Heart left ventricle (tissue), 16 donors: ENCODE data around the gene RIPK4. TPM values are rescaled to one million over a fixed set of nuclear protein-coding genes. Genes with fewer than 3 reads are reported as not detected.

Experiments
- ATAC-seq, 4 donors: fragments of 200-7000 bp; cut with Tn5 transposase; one replicate each; pipeline ENCODE4 v1.9.1; 2020 to 2022; ENCODE audit warnings: moderate library complexity in 4 of 4, mild to moderate bottlenecking in 3 of 4, moderate number of reproducible peaks in 1 of 4
- DNase-seq, 5 donors: peaks; one replicate each; pipeline ENCODE4 v3.0.0-alpha.2; 2020
- H3K27ac ChIP-seq, 12 donors: fragments of 200-600 bp; sonication (generic) in 4 of 12; one replicate each; pipeline versions ENCODE4 v1.5.0 to v1.8.0; 2016 to 2022; ENCODE audit warnings: mild to moderate bottlenecking in 2 of 12
- H3K27me3 ChIP-seq, 9 donors: fragments of 200-600 bp; sonication (generic) in 2 of 9; one replicate each; pipeline versions ENCODE4 v1.5.1 to v1.8.0; 2016 to 2022; ENCODE audit warnings: mild to moderate bottlenecking in 3 of 9
- H3K36me3 ChIP-seq, 9 donors: fragments of 200-600 bp; sonication (generic) in 2 of 9; one replicate each; pipeline versions ENCODE4 v1.5.0 to v1.8.0; 2018 to 2022; ENCODE audit warnings: mild to moderate bottlenecking in 2 of 9
- H3K4me1 ChIP-seq, 12 donors: fragments of 200-600 bp; sonication (generic) in 4 of 12; one replicate each; pipeline versions ENCODE4 v1.5.0 to v1.8.0; 2016 to 2022; ENCODE audit warnings: mild to moderate bottlenecking in 3 of 12
- H3K4me3 ChIP-seq, 12 donors: fragments of 200-600 bp; sonication (generic) in 4 of 12; one replicate each; pipeline versions ENCODE4 v1.5.0 to v1.8.0; 2017 to 2022; ENCODE audit warnings: mild to moderate bottlenecking in 9 of 12, moderate library complexity in 4 of 12
- H3K9me3 ChIP-seq, 12 donors: fragments of 200-600 bp; sonication (generic) in 4 of 12; one replicate each; pipeline versions ENCODE4 v1.5.0 to v1.8.0; 2016 to 2022; ENCODE audit warnings: mild to moderate bottlenecking in 1 of 12
- POLR2A ChIP-seq, 2 donors: fragments of 450-650 bp; IDR thresholded peaks; one replicate each; pipeline ENCODE4 v1.6.1; 2017; ENCODE audit warnings: antibody characterized with exemption in 2 of 2, mild to moderate bottlenecking in 2 of 2, moderate library complexity in 2 of 2
- WGBS, 4 donors: extraction: QIAGEN DNeasy Blood & Tissue Kit in 2 of 4; methylation state at CpG; one replicate each; pipeline versions ENCODE4 v1.1.5 to v1.1.7; 2013 to 2018; 5-methylcytosine and 5-hydroxymethylcytosine counted together
- intact Hi-C, 10 donors: fragments of 100-400 bp; cut with DNase I; formaldehyde crosslinking; loops; one replicate each; pipeline versions ENCODE4 v1.11.1 to v1.14.2; 2022
- polyA plus RNA-seq, 2 donors: library from polyadenylated mRNA; stranded (reverse); fragments of 200-250 nt; gene quantifications; one replicate each; pipeline ENCODE4 v1.2.3, GENCODE V29; 2013
- total RNA-seq, 9 donors: library from RNA; depleted of rRNA in 2 of 9; stranded (reverse); fragments of >200 nt in 2 of 9; fragmentation: NEBNext Ultra II Directional in 3 of 9; extraction: Animal tissue kit (Norgen Biotek cat#: 25700) in 3 of 9; gene quantifications; one replicate each; pipeline versions ENCODE4 v1.1.0 to v1.2.4, GENCODE V29; 2016 to 2023
- TF ChIP-seq, protein P1 (sequence below), 12 donors: fragments of 200-600 bp; sonication (generic) in 4 of 12; IDR thresholded peaks; one replicate each; pipeline versions ENCODE4 v1.5.0 to v1.8.0; 2018 to 2022; ENCODE audit warnings: antibody characterized with exemption in 12 of 12, mild to moderate bottlenecking in 5 of 12
- donor health status: ischemic (EF 13 %, LVEDD 7.1; RV severe dilation, severe dysfunction).
- donor health status: healthy with polysubstance abuse.
- donor health status: DM: no; HTN: yes; CAD: no.
- donor health status: DM: no; HTN: no; CAD: no.
- donor health status: ischemic (EF 25% LVEDD 6.9; RV normal size, moderate dysfunction).
- donor health status: ischemic (EF 25% LVEDD 5.7; RV mildly dilated, moderate dysfunction).
- donor health status: healthy.
- donor health status: DM: yes; HTN: yes; CAD: no.
- donor health status: ischemic (EF 35%, LVEDD 5.7; RV mildly dilated, moderate dysfunction).
- donor health status: nonischemic (EF 11% LVEDD 7.7; RV severe dilation, severe dysfunction).
- donor health status: DM: yes; HTN: yes; CAD: no.
- donor health status: PGD.
- donor health status: ischemic (EF 29% LVEDD 5.4; RV normal size, mild dysfunction).
- donor health status: nonischemic (EF 23%, LVEDD 6.1; RV moderate dilation, normal function).

RIPK4 gene
- total and polyA plus RNA-seq, 11 donors, result 0.04 to 2.0 (median 0.08) TPM; not detected in 2

DNA sequence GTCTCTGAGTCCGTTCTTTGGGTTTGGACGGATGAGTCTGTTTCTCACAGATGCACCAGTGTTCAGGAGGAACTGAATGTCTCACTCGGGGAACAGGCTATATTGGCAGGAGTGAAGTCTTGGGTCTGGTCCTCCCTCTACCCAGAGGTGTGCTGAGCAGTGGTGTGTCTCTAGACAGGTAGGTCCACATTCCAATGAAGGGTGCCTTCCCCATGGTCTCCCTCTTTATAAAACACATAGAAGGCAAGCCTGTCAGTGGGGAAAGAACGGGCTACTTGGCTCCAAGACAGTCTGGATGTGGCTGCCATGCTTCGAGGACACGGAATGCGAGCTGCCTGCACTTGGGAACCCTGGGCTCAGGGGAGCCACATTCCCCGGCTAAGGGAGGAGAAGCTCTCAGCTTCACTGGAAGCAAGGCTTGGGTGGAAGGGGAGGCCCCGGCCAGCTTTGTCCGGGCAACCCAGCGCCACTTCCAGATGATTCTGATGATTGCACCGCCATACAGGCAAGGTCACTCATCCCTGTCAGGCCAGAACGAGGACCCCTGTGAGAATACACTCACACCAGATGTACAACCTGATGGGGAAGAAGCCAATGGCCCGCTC, 29.7 kb upstream of the RIPK4 start:
- WGBS, 4 donors, result 89 to 96% (median 95%) methylated on average over 11 to 14 of the region's 14 CpGs
- DNase-seq, result no peak
- TF ChIP-seq, protein P1, sequence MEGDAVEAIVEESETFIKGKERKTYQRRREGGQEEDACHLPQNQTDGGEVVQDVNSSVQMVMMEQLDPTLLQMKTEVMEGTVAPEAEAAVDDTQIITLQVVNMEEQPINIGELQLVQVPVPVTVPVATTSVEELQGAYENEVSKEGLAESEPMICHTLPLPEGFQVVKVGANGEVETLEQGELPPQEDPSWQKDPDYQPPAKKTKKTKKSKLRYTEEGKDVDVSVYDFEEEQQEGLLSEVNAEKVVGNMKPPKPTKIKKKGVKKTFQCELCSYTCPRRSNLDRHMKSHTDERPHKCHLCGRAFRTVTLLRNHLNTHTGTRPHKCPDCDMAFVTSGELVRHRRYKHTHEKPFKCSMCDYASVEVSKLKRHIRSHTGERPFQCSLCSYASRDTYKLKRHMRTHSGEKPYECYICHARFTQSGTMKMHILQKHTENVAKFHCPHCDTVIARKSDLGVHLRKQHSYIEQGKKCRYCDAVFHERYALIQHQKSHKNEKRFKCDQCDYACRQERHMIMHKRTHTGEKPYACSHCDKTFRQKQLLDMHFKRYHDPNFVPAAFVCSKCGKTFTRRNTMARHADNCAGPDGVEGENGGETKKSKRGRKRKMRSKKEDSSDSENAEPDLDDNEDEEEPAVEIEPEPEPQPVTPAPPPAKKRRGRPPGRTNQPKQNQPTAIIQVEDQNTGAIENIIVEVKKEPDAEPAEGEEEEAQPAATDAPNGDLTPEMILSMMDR (IDR thresholded peaks at IDR 0.05), result no peak
- no peak for TF ChIP-seq POLR2A (IDR thresholded peaks at IDR 0.05)
- H3K9me3 ChIP-seq, result peaks cover 0 to 18% (median 12%) of the 10 kb centered on the region in 12 donors
- no peak for ATAC-seq
- intact Hi-C loops, result no loop called here
- no peaks in the 10 kb centered on the region for H3K27me3 ChIP-seq
- no peaks in the 10 kb centered on the region for H3K4me1 ChIP-seq
- no peak overlapping the region for H3K4me3 ChIP-seq
- H3K36me3 ChIP-seq, result peaks cover 0 to 36% (median 26%) of the 10 kb centered on the region in 9 donors
- no peak overlapping the region for H3K27ac ChIP-seq

DNA sequence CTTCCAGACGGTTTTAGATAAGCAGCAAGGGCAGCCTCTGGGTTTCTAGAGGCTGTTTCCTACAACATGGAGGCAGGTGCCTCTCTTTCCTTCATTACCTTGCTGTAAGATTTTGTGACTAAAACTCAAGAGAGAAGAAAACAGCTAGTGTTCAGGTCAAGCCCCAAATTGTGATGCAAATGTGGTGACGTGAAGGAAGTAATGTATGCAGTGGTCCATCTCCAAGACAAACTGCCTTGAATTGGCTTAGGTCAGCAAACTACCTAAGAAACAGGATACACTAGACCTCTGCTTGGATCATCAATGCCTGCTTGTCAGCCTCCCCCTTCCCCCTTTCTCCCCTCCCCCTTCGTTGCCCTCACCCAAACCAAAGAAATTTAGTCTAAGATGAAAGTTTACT, 28.9 kb upstream of the RIPK4 start:
- Histone ChIP-seq H3K27me3 (no peaks in the 10 kb centered on the region), H3K4me3 (no peak overlapping the region), H3K27ac (no peak overlapping the region), H3K36me3 (peaks cover 0 to 28% (median 19%) of the 10 kb centered on the region in 9 donors), H3K4me1 (no peaks in the 10 kb centered on the region), H3K9me3 (peaks cover 0 to 20% (median 12%) of the 10 kb centered on the region in 12 donors)
- DNase-seq (no peak), ATAC-seq (no peak)
- 59 to 66% (median 63%) methylated on average over 3 of the region's 3 CpGs for WGBS, 4 donors
- TF ChIP-seq POLR2A (IDR thresholded peaks at IDR 0.05), result no peak
- TF ChIP-seq, protein P1 (IDR thresholded peaks at IDR 0.05), result no peak
- intact Hi-C loops, result no loop called here

DNA sequence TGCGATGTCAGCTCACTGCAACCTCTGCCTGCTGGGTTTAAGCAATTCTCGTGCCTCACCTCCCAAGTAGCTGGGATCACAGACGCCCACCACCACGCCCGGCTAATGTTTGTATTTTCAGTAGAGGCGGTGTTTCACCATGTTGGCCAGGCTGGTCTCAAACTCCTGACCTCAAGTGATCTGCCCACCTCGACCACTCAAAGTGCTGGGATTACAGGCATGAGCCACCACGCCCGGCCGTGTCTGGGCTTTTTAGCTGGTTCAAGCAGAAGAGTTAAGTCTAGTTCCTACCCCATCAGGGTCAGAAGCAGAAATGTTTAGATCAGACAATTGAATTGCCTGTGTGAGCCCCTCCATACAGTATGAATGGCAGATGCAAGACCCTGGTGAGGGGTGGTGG, 27.7 kb upstream of the RIPK4 start:
- H3K36me3 ChIP-seq, result peaks cover 0 to 16% (median 8%) of the 10 kb centered on the region in 9 donors
- peaks cover 0 to 5% (median 0%) of the 10 kb centered on the region in 9 donors for H3K27me3 ChIP-seq
- H3K4me3 ChIP-seq, result no peak overlapping the region
- DNase-seq, result no peak
- no peak for ATAC-seq
- 92 to 95% (median 94%) methylated on average over 10 of the region's 10 CpGs for WGBS, 4 donors
- H3K4me1 ChIP-seq, result no peaks in the 10 kb centered on the region
- peaks cover 0 to 20% (median 12%) of the 10 kb centered on the region in 12 donors for H3K9me3 ChIP-seq
- TF ChIP-seq POLR2A (IDR thresholded peaks at IDR 0.05), result no peak
- TF ChIP-seq, protein P1 (IDR thresholded peaks at IDR 0.05), result no peak
- no peak overlapping the region for H3K27ac ChIP-seq
- intact Hi-C loops, result no loop called here

DNA sequence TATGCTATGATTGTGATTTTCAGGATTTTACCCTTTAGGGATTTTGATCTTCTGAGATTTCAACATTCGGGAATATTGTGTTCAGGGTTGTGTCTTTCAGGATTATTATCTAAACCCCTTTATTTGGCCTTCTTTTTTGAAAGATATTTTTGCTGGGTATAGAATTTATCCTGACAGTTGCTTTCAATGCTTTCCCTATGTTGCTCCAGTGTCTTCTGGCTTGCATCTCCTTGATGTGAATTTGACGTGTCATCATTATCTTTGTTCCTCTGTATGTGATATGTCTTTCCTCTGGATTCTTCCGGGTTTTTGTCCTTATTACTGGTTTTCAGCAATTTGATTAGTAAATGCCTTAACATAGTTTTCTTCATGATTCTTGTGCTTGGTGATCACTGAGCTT, 25.9 kb upstream of the RIPK4 start:
- H3K27ac ChIP-seq, result no peak overlapping the region
- intact Hi-C loops, result no loop called here
- H3K4me1 ChIP-seq, result no peaks in the 10 kb centered on the region
- WGBS, 4 donors, result 87 to 91% (median 90%) methylated on average over 3 of the region's 3 CpGs
- peaks cover 0 to 20% (median 12%) of the 10 kb centered on the region in 12 donors for H3K9me3 ChIP-seq
- no peak overlapping the region for H3K4me3 ChIP-seq
- peaks cover 0 to 7% (median 0%) of the 10 kb centered on the region in 9 donors for H3K27me3 ChIP-seq
- DNase-seq, result no peak
- no peak for TF ChIP-seq POLR2A (IDR thresholded peaks at IDR 0.05)
- TF ChIP-seq, protein P1 (IDR thresholded peaks at IDR 0.05), result no peak
- H3K36me3 ChIP-seq, result no peaks in the 10 kb centered on the region
- no peak for ATAC-seq
